HEK293 (cell line): Measurements from ENCODE around the gene KANSL1.

Experiments used
- CTCF ChIA-PET: fragments of 350-600 bp; formaldehyde crosslinking; extraction: SDS; loops from one replicate; lab custom pipeline; 2021; ENCODE audit warnings: antibody characterized with exemption; lab: Yijun Ruan, JAX
- POLR2A ChIA-PET: fragments of 300-600 bp; formaldehyde crosslinking; extraction: SDS; loops from one replicate; lab custom pipeline; 2020; ENCODE audit warnings: antibody characterized with exemption, inconsistent platforms; lab: Yijun Ruan, JAX
- H3K27ac ChIP-seq: fragments of 200-500 bp; sonication (Bioruptor generic); 2 replicates; pipeline ENCODE4 v1.5.1; 2014; ENCODE audit warnings: low read depth, low read length, control low read depth, inconsistent platforms; ENCODE audit errors: extremely low read depth
- H3K36me3 ChIP-seq, 2 experiments: fragments of 200-500 bp in 1 of 2; sonication (Bioruptor generic) in 1 of 2; 1 replicate in 1 of 2; 2 replicates in 1 of 2; pipeline ENCODE4 v1.5.1; 2014 to 2017; ENCODE audit warnings: inconsistent platforms in 2 of 2, low read length in 2 of 2; ENCODE audit not compliant: control insufficient read depth in 2 of 2, insufficient read depth in 1 of 2
- H3K4me1 ChIP-seq: fragments of 200-500 bp; sonication (Bioruptor generic); 2 replicates; pipeline ENCODE4 v1.5.1; 2014; ENCODE audit warnings: mild to moderate bottlenecking, low read length, inconsistent platforms; ENCODE audit not compliant: control insufficient read depth, insufficient read depth
- H3K4me3 ChIP-seq: 2 replicates; pipeline ENCODE4 v1.5.1; 2011; ENCODE audit warnings: low read depth, mild to moderate bottlenecking, control low read depth, low read length, moderate library complexity
- H3K9me3 ChIP-seq: fragments of 200-500 bp; sonication (Bioruptor generic); 2 replicates; pipeline ENCODE4 v1.5.1; 2014; ENCODE audit warnings: low read depth, low read length, inconsistent platforms; ENCODE audit not compliant: control insufficient read depth, insufficient read depth
- ELK4 ChIP-seq: IDR thresholded peaks from 2 replicates; pipeline ENCODE4 v1.6.1; 2011; ENCODE audit warnings: mild to moderate bottlenecking, low read depth, low read length, borderline replicate concordance
- GLIS1 ChIP-seq: fragments of 450-650 bp; formaldehyde crosslinking; IDR thresholded peaks from 2 replicates; pipeline ENCODE4 v1.5.1; 2016; ENCODE audit warnings: missing biosample characterization, missing genetic modification characterization
- HIC1 ChIP-seq: fragments of 450-650 bp; formaldehyde crosslinking; IDR thresholded peaks from 2 replicates; pipeline ENCODE4 v1.5.1; 2016; ENCODE audit warnings: missing biosample characterization, missing genetic modification characterization
- PRDM1 ChIP-seq: fragments of 450-650 bp; formaldehyde crosslinking; IDR thresholded peaks from 2 replicates; pipeline ENCODE4; 2016; ENCODE audit warnings: missing biosample characterization, missing genetic modification characterization
- SP2 ChIP-seq: fragments of 450-650 bp; formaldehyde crosslinking; IDR thresholded peaks from 2 replicates; pipeline ENCODE4 v1.5.1; 2016; ENCODE audit warnings: missing biosample characterization, missing genetic modification characterization
- SP3 ChIP-seq: fragments of 450-650 bp; formaldehyde crosslinking; IDR thresholded peaks from 2 replicates; pipeline ENCODE4 v1.5.1; 2016; ENCODE audit warnings: missing biosample characterization, missing genetic modification characterization
- SP7 ChIP-seq: fragments of 450-650 bp; formaldehyde crosslinking; IDR thresholded peaks from 2 replicates; pipeline ENCODE4 v1.5.1; 2016; ENCODE audit warnings: missing biosample characterization, missing genetic modification characterization
- YY1 ChIP-seq: fragments of 450-650 bp; formaldehyde crosslinking; IDR thresholded peaks from 2 replicates; pipeline ENCODE4 v1.5.1; 2018; ENCODE audit warnings: missing biosample characterization, missing genetic modification characterization
- ZBTB20 ChIP-seq: fragments of 450-650 bp; formaldehyde crosslinking; IDR thresholded peaks from 2 replicates; pipeline ENCODE4 v1.5.1; 2016; ENCODE audit warnings: missing biosample characterization, missing genetic modification characterization
- ZBTB49 ChIP-seq: fragments of 450-650 bp; formaldehyde crosslinking; IDR thresholded peaks from 2 replicates; pipeline ENCODE4 v1.5.1; 2016; ENCODE audit warnings: missing biosample characterization, missing genetic modification characterization, low read depth
- ZFHX2 ChIP-seq: fragments of 450-650 bp; formaldehyde crosslinking; conservative IDR thresholded peaks from 2 replicates; pipeline ENCODE4 v1.5.1; 2016; ENCODE audit warnings: missing biosample characterization, missing genetic modification characterization
- ZIC2 ChIP-seq: fragments of 450-650 bp; formaldehyde crosslinking; IDR thresholded peaks from 2 replicates; pipeline ENCODE4 v1.5.1; 2016; ENCODE audit warnings: missing biosample characterization, missing genetic modification characterization
- ZNF138 ChIP-seq: fragments of 450-650 bp; formaldehyde crosslinking; IDR thresholded peaks from 2 replicates; pipeline ENCODE4 v1.5.1; 2016; ENCODE audit warnings: missing biosample characterization, missing genetic modification characterization, borderline replicate concordance
- ZNF148 ChIP-seq: fragments of 450-650 bp; formaldehyde crosslinking; IDR thresholded peaks from 2 replicates; pipeline ENCODE4 v1.5.0; 2017; ENCODE audit warnings: missing biosample characterization, missing genetic modification characterization, borderline replicate concordance
- ZNF280D ChIP-seq: fragments of 450-650 bp; formaldehyde crosslinking; IDR thresholded peaks from 2 replicates; pipeline ENCODE4 v1.5.1; 2016; ENCODE audit warnings: missing biosample characterization, missing genetic modification characterization
- ZNF426 ChIP-seq: fragments of 450-650 bp; formaldehyde crosslinking; IDR thresholded peaks from 2 replicates; pipeline ENCODE4 v1.5.1; 2017; ENCODE audit warnings: missing biosample characterization, missing genetic modification characterization, mild to moderate bottlenecking, inconsistent platforms, moderate library complexity
- ZNF560 ChIP-seq: fragments of 450-650 bp; formaldehyde crosslinking; IDR thresholded peaks from 2 replicates; pipeline ENCODE4 v1.5.1; 2017; ENCODE audit warnings: missing biosample characterization, missing genetic modification characterization, borderline replicate concordance
- ZNF660 ChIP-seq: fragments of 450-650 bp; IDR thresholded peaks from 2 replicates; pipeline ENCODE4 v1.5.1; 2018; ENCODE audit warnings: missing biosample characterization, mild to moderate bottlenecking, missing genetic modification characterization
- ZNF830 ChIP-seq: fragments of 450-650 bp; IDR thresholded peaks from 2 replicates; pipeline ENCODE4 v1.5.0; 2018; ENCODE audit warnings: missing biosample characterization, missing genetic modification characterization, low read depth, mild to moderate bottlenecking, moderate library complexity
- ZNF837 ChIP-seq: fragments of 450-650 bp; formaldehyde crosslinking; IDR thresholded peaks from 2 replicates; pipeline ENCODE4 v1.5.1; 2016; ENCODE audit warnings: missing biosample characterization, missing genetic modification characterization

KANSL1 gene

GRCh38 chr17:46074540-46074939 is 118.7 kb downstream of the KANSL1 start (continued):
- TF ChIP-seq ZNF148 (tag by site-specific recombination), result no peak
- TF ChIP-seq ZNF660 (tag by site-specific recombination), result no peak
- TF ChIP-seq GLIS1 (tag by site-specific recombination), result 0 out of 2 replicates have a peak, but pooled peaks have one; percentile 16
- TF ChIP-seq HIC1 (tag by site-specific recombination), result no peak
- TF ChIP-seq ZBTB20 (tag by site-specific recombination), result no peak
- no peak for TF ChIP-seq ZNF837 (tag by site-specific recombination)
- TF ChIP-seq YY1, result no peak
- TF ChIP-seq SP2 (tag by site-specific recombination), result no peak
- TF ChIP-seq SP7 (tag by site-specific recombination), result no peak
- no peak for TF ChIP-seq ZNF830
- peak; percentile 74; the same call in 1 of the 2 replicates for TF ChIP-seq ZNF560 (tag by site-specific recombination)
- TF ChIP-seq SP3 (tag by site-specific recombination), result 0 out of 2 replicates have a peak, but pooled peaks have one; percentile 15
- no peak for TF ChIP-seq ELK4
- peak; percentile 69; the same call in 1 of the 2 replicates for TF ChIP-seq ZNF138 (tag by site-specific recombination)
- no peak for TF ChIP-seq ZFHX2

- ChIA-PET POLR2A (no interaction called here), CTCF (interaction anchor here (0.8 to 2.0 kb wide), 2 partner anchors 28 to 120 kb away, joined by 3 to 4 read pairs; partner anchors contain the start of gene KANSL1)
- no peak overlapping the region for H3K4me3 ChIP-seq
- H3K9me3 ChIP-seq, result no peaks in the 10 kb centered on the region
- TF ChIP-seq PRDM1 (peak; percentile 62; the same call in 1 of the 2 replicates), ZIC2 (tag by site-specific recombination) (no peak)
- H3K27ac ChIP-seq, result no peak overlapping the region
- peaks cover 5% of the 10 kb centered on the region; the same call in 1 of the 2 replicates for H3K4me1 ChIP-seq
- peaks cover 5 to 14% of the 10 kb centered on the region in 2 experiments; a peak in 2 of 3 replicates for H3K36me3 ChIP-seq
Measured at GRCh38 chr17:46072998-46073397, 120.2 kb downstream of the KANSL1 start.

- POLR2A ChIA-PET, result interaction anchor here (0.6 kb wide), 1 partner anchor 90 kb away, joined by 4 read pairs; no protein-coding TSS in a partner anchor
- TF ChIP-seq ZBTB49 (tag by site-specific recombination), result no peak
- TF ChIP-seq ZNF426 (tag by site-specific recombination), result no peak
- TF ChIP-seq ZNF280D (tag by site-specific recombination), result no peak
- CTCF ChIA-PET, result interaction anchor here (1.1 to 2.0 kb wide), 3 partner anchors 11 to 27 kb away, joined by 3 to 4 read pairs (median 4); no protein-coding TSS in a partner anchor
Measured at GRCh38 chr17:46071796-46072195, 121.4 kb downstream of the KANSL1 start.

More at GRCh38 chr17:46071796-46072195, 121.4 kb downstream of the KANSL1 start:
- no peak overlapping the region for H3K4me3 ChIP-seq
- peaks cover 5% of the 10 kb centered on the region; the same call in 1 of the 2 replicates for H3K4me1 ChIP-seq
- H3K27ac ChIP-seq, result no peak overlapping the region; the same call in 1 of the 2 replicates
- H3K36me3 ChIP-seq, result peaks cover 6 to 26% of the 10 kb centered on the region in 2 experiments
- H3K9me3 ChIP-seq, result no peaks in the 10 kb centered on the region
